IPS-18a (cell line): Measurements from ENCODE around the gene HOXA4.
A peak's percentile ranks its signal among the peaks of the same experiment; 100 is the strongest.

Source experiments
- H3K27ac ChIP-seq: one replicate; pipeline ENCODE4 v1.5.1; 2013; ENCODE audit warnings: low read length
- H3K27me3 ChIP-seq: one replicate; pipeline ENCODE4 v1.6.1; 2013; ENCODE audit warnings: mild to moderate bottlenecking, low read length; ENCODE audit not compliant: control insufficient read depth, insufficient read depth
- H3K36me3 ChIP-seq: one replicate; pipeline ENCODE4 v1.6.1; 2013; ENCODE audit warnings: low read depth, low read length; ENCODE audit not compliant: control insufficient read depth
- H3K4me1 ChIP-seq: one replicate; pipeline ENCODE4 v1.6.1; 2013; ENCODE audit warnings: low read depth, low read length; ENCODE audit not compliant: control insufficient read depth
- H3K4me3 ChIP-seq: one replicate; pipeline ENCODE4 v1.5.1; 2013; ENCODE audit warnings: low read length
- H3K9ac ChIP-seq: one replicate; pipeline ENCODE4 v1.6.1; 2013; ENCODE audit warnings: mild to moderate bottlenecking, low read length, moderate library complexity
- H3K9me3 ChIP-seq: one replicate; pipeline ENCODE4 v1.6.1; 2013; ENCODE audit warnings: low read depth, low read length; ENCODE audit not compliant: control insufficient read depth

Gene HOXA4

GRCh38 chr7:27112955-27113949 lies 17.3 kb downstream of the HOXA4 start:
- H3K9me3 ChIP-seq, result no peaks in the 10 kb centered on the region
- H3K4me3 ChIP-seq, result peak overlapping the region; percentile 36
- H3K4me1 ChIP-seq, result no peaks in the 10 kb centered on the region
- no peaks in the 10 kb centered on the region for H3K36me3 ChIP-seq
- H3K27me3 ChIP-seq, result peaks cover 97% of the 10 kb centered on the region
- H3K27ac ChIP-seq, result no peak overlapping the region
- H3K9ac ChIP-seq, result no peak overlapping the region

- Histone ChIP-seq H3K4me3 (no peak overlapping the region), H3K27me3 (peaks cover 97% of the 10 kb centered on the region), H3K27ac (no peak overlapping the region), H3K9ac (no peak overlapping the region), H3K36me3 (no peaks in the 10 kb centered on the region), H3K9me3 (no peaks in the 10 kb centered on the region), H3K4me1 (no peaks in the 10 kb centered on the region)
Observed at GRCh38 chr7:27112361-27112760, 18.2 kb downstream of the HOXA4 start.

GRCh38 chr7:27111751-27112277 lies 18.7 kb downstream of the HOXA4 start:
- Histone ChIP-seq H3K4me3 (no peak overlapping the region), H3K27ac (no peak overlapping the region), H3K4me1 (no peaks in the 10 kb centered on the region), H3K36me3 (no peaks in the 10 kb centered on the region), H3K27me3 (peaks cover 97% of the 10 kb centered on the region), H3K9me3 (no peaks in the 10 kb centered on the region), H3K9ac (no peak overlapping the region)

- Histone ChIP-seq H3K36me3 (no peaks in the 10 kb centered on the region), H3K4me3 (no peak overlapping the region), H3K9me3 (no peaks in the 10 kb centered on the region), H3K9ac (no peak overlapping the region), H3K4me1 (no peaks in the 10 kb centered on the region), H3K27me3 (peaks cover 97% of the 10 kb centered on the region), H3K27ac (no peak overlapping the region)
Observed at GRCh38 chr7:27111042-27111750, 19.4 kb downstream of the HOXA4 start.

GRCh38 chr7:27110186-27111031 lies 20.1 kb downstream of the HOXA4 start:
- Histone ChIP-seq H3K36me3 (no peaks in the 10 kb centered on the region), H3K9ac (no peak overlapping the region), H3K4me1 (no peaks in the 10 kb centered on the region), H3K27ac (no peak overlapping the region), H3K9me3 (no peaks in the 10 kb centered on the region), H3K27me3 (peaks cover 97% of the 10 kb centered on the region), H3K4me3 (peak overlapping the region; percentile 17)

- Histone ChIP-seq H3K4me3 (no peak overlapping the region), H3K27ac (no peak overlapping the region), H3K27me3 (peaks cover 97% of the 10 kb centered on the region), H3K36me3 (no peaks in the 10 kb centered on the region), H3K9ac (no peak overlapping the region), H3K9me3 (no peaks in the 10 kb centered on the region), H3K4me1 (no peaks in the 10 kb centered on the region)
Observed at GRCh38 chr7:27109466-27110185, 20.9 kb downstream of the HOXA4 start.

GRCh38 chr7:27108390-27109127 lies 22.0 kb downstream of the HOXA4 start:
- Histone ChIP-seq H3K4me3 (no peak overlapping the region), H3K4me1 (no peaks in the 10 kb centered on the region), H3K36me3 (no peaks in the 10 kb centered on the region), H3K9ac (no peak overlapping the region), H3K27ac (no peak overlapping the region), H3K27me3 (peaks cover 100% of the 10 kb centered on the region), H3K9me3 (no peaks in the 10 kb centered on the region)

- H3K4me1 ChIP-seq, result no peaks in the 10 kb centered on the region
- H3K27me3 ChIP-seq, result peaks cover 100% of the 10 kb centered on the region
- H3K27ac ChIP-seq, result no peak overlapping the region
- no peaks in the 10 kb centered on the region for H3K36me3 ChIP-seq
- no peaks in the 10 kb centered on the region for H3K9me3 ChIP-seq
- no peak overlapping the region for H3K4me3 ChIP-seq
- no peak overlapping the region for H3K9ac ChIP-seq
Observed at GRCh38 chr7:27107391-27108381, 22.9 kb downstream of the HOXA4 start.

- peaks cover 100% of the 10 kb centered on the region for H3K27me3 ChIP-seq
- no peaks in the 10 kb centered on the region for H3K4me1 ChIP-seq
- H3K27ac ChIP-seq, result no peak overlapping the region
- peak overlapping the region; percentile 4 for H3K4me3 ChIP-seq
- no peaks in the 10 kb centered on the region for H3K36me3 ChIP-seq
- no peak overlapping the region for H3K9ac ChIP-seq
- no peaks in the 10 kb centered on the region for H3K9me3 ChIP-seq
Observed at GRCh38 chr7:27106901-27107240, 23.7 kb downstream of the HOXA4 start.
